ENCODE data around the gene NTSR1. TPM values are rescaled to one million over a fixed set of nuclear protein-coding genes. Genes with fewer than 3 reads are reported as not detected.

Gene NTSR1
- total RNA-seq, 4 donors from 2014 or later: 0.06 to 0.09 TPM; not detected in 2

GRCh38 chr20:62792182-62792939 lies 83.7 kb downstream of the NTSR1 start:
- Histone ChIP-seq H3K27ac (no peak overlapping the region), H3K36me3 (peaks cover 0 to 1% (median 0%) of the 10 kb centered on the region in 3 donors), H3K9me3 (no peaks in the 10 kb centered on the region), H3K4me1 (peaks cover 8 to 44% (median 13%) of the 10 kb centered on the region in 3 donors), H3K27me3 (no peaks in the 10 kb centered on the region), H3K4me3 (no peak overlapping the region)
- no peak for TF ChIP-seq CTCF (IDR thresholded peaks at IDR 0.05)
- no peak for TF ChIP-seq POLR2A (IDR thresholded peaks at IDR 0.05)
- no peak for DNase-seq
- 55 to 65% methylated on average over 4 to 8 of the region's 9 CpGs for WGBS, 2 donors
- intact Hi-C loops (cut with DNase I): no loop called here

- peak overlapping the region in 3 of 4 donors; percentile 38 to 93 (median 89) for H3K4me3 ChIP-seq
- H3K36me3 ChIP-seq: peaks cover 0 to 9% (median 0%) of the 10 kb centered on the region in 3 donors
- WGBS, 2 donors: 67 to 88% methylated on average over 4 to 6 of the region's 22 CpGs
- no peaks in the 10 kb centered on the region for H3K27me3 ChIP-seq
- no peaks in the 10 kb centered on the region for H3K9me3 ChIP-seq
- intact Hi-C loops (cut with DNase I): no loop called here
- H3K4me1 ChIP-seq: peaks cover 14 to 52% (median 15%) of the 10 kb centered on the region in 3 donors
- peak overlapping the region; percentile 85 to 95 (median 94) for H3K27ac ChIP-seq
- DNase-seq: no peak
- TF ChIP-seq POLR2A (IDR thresholded peaks at IDR 0.05): no peak
These were observed 84.5 kb downstream of the NTSR1 start for GRCh38 chr20:62792940-62793756.

- Histone ChIP-seq H3K4me1 (peaks cover 14 to 53% (median 15%) of the 10 kb centered on the region in 3 donors), H3K27me3 (no peaks in the 10 kb centered on the region), H3K27ac (peak overlapping the region; percentile 85 to 95 (median 94)), H3K4me3 (peak overlapping the region; percentile 9 to 93 (median 64)), H3K9me3 (no peaks in the 10 kb centered on the region), H3K36me3 (peaks cover 0 to 14% (median 4%) of the 10 kb centered on the region in 3 donors)
- no peak for DNase-seq
- no CpG with 5 or more reads among the region's 7 CpGs for whole genome bisulfite sequencing, 2 donors
- TF ChIP-seq POLR2A (IDR thresholded peaks at IDR 0.05) (no peak), CTCF (IDR thresholded peaks at IDR 0.05) (no peak)
- intact Hi-C loops (cut with DNase I): no loop called here
These were observed 85.0 kb downstream of the NTSR1 start for GRCh38 chr20:62793757-62794006.

GRCh38 chr20:62794007-62794724 lies 85.5 kb downstream of the NTSR1 start:
- TF ChIP-seq POLR2A (IDR thresholded peaks at IDR 0.05): peak in 3 of 4 donors; percentile 49 to 86 (median 61)
- peak in 1 of 6 experiments; percentile 12 for TF ChIP-seq CTCF (IDR thresholded peaks at IDR 0.05)
- Histone ChIP-seq H3K27me3 (no peaks in the 10 kb centered on the region), H3K4me3 (peak overlapping the region; percentile 66 to 93 (median 78)), H3K4me1 (peaks cover 14 to 53% (median 15%) of the 10 kb centered on the region in 3 donors), H3K9me3 (no peaks in the 10 kb centered on the region), H3K36me3 (peaks cover 0 to 19% (median 9%) of the 10 kb centered on the region in 3 donors), H3K27ac (peak overlapping the region; percentile 88 to 95 (median 94))
- intact Hi-C loops (cut with DNase I): no loop called here
- DNase-seq: peak; percentile 81
- WGBS, 2 donors: 0 to 1% methylated on average over 8 to 17 of the region's 69 CpGs

- H3K4me3 ChIP-seq: peak overlapping the region; percentile 66 to 93 (median 78)
- intact Hi-C loops (cut with DNase I): no loop called here
- H3K4me1 ChIP-seq: peaks cover 14 to 53% (median 15%) of the 10 kb centered on the region in 3 donors
- H3K27ac ChIP-seq: peak overlapping the region; percentile 88 to 95 (median 94)
- H3K36me3 ChIP-seq: peaks cover 5 to 29% (median 16%) of the 10 kb centered on the region in 3 donors
- TF ChIP-seq POLR2A (IDR thresholded peaks at IDR 0.05) (peak in 1 of 4 donors; percentile 18), CTCF (IDR thresholded peaks at IDR 0.05) (no peak)
- no peak for DNase-seq
- no peaks in the 10 kb centered on the region for H3K9me3 ChIP-seq
- 0% methylated on average over 11 to 23 of the region's 68 CpGs for WGBS, 2 donors
- no peaks in the 10 kb centered on the region for H3K27me3 ChIP-seq
These were observed 86.6 kb downstream of the NTSR1 start for GRCh38 chr20:62795023-62795761.
